ENCODE results near the gene BGN.
A peak's percentile ranks its signal among the peaks of the same experiment; 100 is the strongest.

The BGN gene

DNA sequence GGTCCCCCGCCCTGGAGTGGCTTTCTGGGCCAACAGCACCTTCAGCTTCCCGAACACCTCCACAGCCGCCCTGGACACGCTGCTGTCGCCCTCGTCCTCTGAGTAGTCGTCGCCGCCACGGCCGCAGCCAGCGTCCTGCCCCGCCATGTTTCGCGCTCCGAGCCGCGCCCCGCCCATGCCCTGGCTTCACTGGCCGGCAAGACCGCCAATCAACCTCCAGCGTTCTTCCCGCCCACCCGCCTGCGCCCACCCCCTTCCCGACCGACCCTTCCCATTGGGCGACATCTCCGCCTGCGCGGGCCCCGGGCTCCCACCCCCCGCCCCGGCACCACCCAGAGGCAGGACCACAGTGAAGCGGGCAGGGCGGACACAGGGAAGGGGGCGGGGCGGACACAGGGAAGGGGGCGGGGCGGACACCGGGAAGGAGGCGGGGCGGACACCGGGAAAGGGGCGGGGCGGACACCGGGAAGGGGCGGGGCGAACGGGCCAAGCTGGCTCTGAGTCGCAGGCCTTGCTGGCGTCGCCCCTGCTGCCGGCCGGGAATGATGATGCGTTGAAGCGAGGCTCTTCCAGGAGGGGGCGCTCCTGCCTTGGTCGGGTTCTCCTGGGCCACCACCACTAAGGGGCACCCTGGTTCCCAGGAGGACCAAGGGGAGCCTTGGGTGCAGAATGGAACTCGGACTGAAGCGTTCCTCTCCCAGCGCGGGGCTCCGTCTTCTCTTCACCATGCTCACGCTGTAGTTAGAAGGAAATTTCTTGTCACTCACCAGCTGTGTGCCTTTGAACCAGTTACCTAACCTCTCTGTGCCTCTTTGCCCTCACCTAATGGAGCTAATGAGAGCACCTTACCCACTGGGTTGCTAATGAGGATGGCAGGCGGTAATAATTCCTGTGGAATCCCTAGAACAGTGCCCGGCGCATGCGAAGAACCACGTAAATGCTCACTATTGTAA, 24.1 kb upstream of the BGN start, which contains the start of gene HAUS7:
Gene HAUS7 (minus strand): TSS at position 166 of the 953 bp plus-strand sequence. CDS start 19 bp downstream, at position 147.
- Mint-ChIP-seq H3K9me3 (no peaks in the 10 kb centered on the region), H3K27me3 (ENCODE audit: low read depth) (peaks cover 3% of the 10 kb centered on the region), H3K36me3 (ENCODE audit: low read depth) (no peaks in the 10 kb centered on the region), H3K27ac (peak within 1 kb of the TSS; percentile 73), H3K4me3 (peak within 1 kb of the TSS; percentile 82), H3K4me1 (ENCODE audit: low read depth) (peaks cover 5% of the 10 kb centered on the region)

DNA sequence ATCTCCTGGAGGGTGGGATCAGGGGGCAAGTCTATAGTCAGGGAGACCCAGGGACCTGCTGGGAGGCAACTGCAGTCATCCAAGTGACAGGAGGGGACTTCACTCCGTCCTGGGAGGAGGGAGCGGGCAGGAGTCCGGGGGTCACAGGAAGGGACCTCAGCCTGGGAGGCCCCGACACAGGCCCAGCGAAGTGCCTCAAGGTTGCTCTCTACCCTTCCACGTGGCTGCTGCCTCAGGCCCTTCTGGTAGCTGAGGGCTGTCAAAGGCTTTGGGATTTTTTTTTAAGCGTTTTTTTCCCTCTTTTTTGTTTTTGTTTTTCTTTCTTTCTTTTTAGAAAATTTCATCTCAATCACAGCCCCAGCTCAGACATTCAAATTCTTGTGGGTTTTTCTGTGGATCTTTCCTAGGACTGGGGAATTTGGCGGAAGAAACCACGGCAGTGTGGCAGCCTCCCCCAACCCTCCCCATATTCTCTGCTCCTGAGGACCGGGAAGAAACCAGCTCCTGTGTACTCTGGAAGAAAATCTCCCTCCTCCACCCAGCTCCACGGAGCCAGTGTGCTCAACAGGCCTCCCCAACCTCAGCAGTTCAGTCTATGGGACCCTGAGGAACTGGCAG, 23.0 kb upstream of the BGN start:
- H3K4me1 Mint-ChIP-seq (ENCODE audit: low read depth), result peaks cover 5% of the 10 kb centered on the region

GRCh38 chrX:153473126-153473525, 21.7 kb upstream of the BGN start:
- Mint-ChIP-seq H3K4me3 (no peak overlapping the region), H3K27ac (no peak overlapping the region), H3K36me3 (ENCODE audit: low read depth) (no peaks in the 10 kb centered on the region), H3K4me1 (ENCODE audit: low read depth) (peaks cover 5% of the 10 kb centered on the region), H3K27me3 (ENCODE audit: low read depth) (peaks cover 8% of the 10 kb centered on the region), H3K9me3 (no peaks in the 10 kb centered on the region)

More for the DNA sequence above, 23.0 kb upstream of the BGN start:
- Mint-ChIP-seq H3K27ac (no peak overlapping the region), H3K9me3 (no peaks in the 10 kb centered on the region), H3K36me3 (ENCODE audit: low read depth) (no peaks in the 10 kb centered on the region), H3K27me3 (ENCODE audit: low read depth) (peaks cover 8% of the 10 kb centered on the region), H3K4me3 (no peak overlapping the region)

DNA sequence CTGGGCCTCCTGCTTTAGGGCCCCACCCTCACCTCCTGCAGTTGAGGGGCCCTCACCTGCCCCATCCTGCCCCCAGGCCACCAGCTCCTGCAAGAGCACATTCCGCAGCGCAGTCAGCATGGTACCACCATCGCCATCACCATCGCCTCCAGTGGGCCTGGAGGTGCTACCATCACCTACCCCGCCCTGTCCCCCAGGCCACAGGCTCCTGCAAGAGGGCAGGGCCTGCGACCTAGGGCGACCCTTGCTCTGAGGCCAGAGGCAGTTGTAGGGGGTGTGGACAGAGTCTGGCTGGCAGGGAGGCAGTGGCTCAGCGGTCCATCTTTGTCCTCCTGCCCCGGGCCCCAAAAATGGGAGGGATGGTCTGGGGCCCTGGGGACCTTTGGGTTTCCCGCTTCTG, 20.5 kb upstream of the BGN start:
- Mint-ChIP-seq H3K4me3 (no peak overlapping the region), H3K27me3 (ENCODE audit: low read depth) (peaks cover 8% of the 10 kb centered on the region), H3K27ac (no peak overlapping the region), H3K4me1 (ENCODE audit: low read depth) (peaks cover 5% of the 10 kb centered on the region), H3K36me3 (ENCODE audit: low read depth) (no peaks in the 10 kb centered on the region), H3K9me3 (no peaks in the 10 kb centered on the region)

DNA sequence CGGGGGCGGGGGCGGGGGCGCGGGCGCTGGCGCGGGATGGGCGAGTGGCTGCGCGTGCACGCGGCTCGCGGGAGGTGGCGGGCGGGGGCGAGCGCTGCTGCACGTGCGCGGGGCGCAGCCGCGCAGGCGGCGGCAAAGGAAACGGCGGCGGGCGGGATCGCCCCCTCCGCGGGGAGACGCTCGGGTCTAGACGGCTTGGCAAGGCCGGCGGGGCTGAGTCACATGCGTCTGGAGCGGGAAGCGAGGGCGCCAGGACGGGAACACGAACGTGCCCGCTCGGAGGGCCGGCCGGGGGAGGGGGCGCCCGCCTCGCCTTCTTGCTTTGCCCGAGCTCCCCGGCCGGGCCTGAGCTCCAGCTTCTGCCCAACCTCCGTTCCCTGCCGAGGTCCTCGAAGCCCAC, 20.1 kb upstream of the BGN start:
- H3K27me3 Mint-ChIP-seq (ENCODE audit: low read depth), result peaks cover 8% of the 10 kb centered on the region
- peaks cover 3% of the 10 kb centered on the region for H3K4me1 Mint-ChIP-seq (ENCODE audit: low read depth)
- no peaks in the 10 kb centered on the region for H3K9me3 Mint-ChIP-seq
- H3K4me3 Mint-ChIP-seq, result no peak overlapping the region
- no peak overlapping the region for H3K27ac Mint-ChIP-seq
- no peaks in the 10 kb centered on the region for H3K36me3 Mint-ChIP-seq (ENCODE audit: low read depth)

DNA sequence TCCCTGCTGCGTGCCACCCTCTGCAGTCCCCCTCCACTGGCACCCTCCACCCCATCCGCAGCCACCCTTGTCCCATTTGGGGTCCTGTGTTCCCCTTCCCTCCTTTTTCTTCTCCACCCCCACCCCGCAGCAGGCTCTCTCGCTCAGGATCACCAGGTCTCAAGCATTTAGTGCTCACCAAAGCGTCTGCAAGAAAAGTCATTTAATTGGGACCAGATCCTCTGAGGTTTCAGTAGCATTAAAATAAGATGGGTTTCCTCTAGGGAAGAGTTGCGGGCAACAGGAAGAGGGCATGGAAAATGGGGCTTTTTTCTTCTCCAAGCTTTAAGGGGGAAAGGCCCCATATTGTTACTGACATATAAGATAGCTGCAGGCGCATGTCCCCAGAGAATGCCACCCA, 19.5 kb upstream of the BGN start:
- Mint-ChIP-seq H3K36me3 (ENCODE audit: low read depth) (no peaks in the 10 kb centered on the region), H3K27me3 (ENCODE audit: low read depth) (peaks cover 8% of the 10 kb centered on the region), H3K4me1 (ENCODE audit: low read depth) (peaks cover 3% of the 10 kb centered on the region), H3K27ac (no peak overlapping the region), H3K4me3 (no peak overlapping the region), H3K9me3 (no peaks in the 10 kb centered on the region)

- no peaks in the 10 kb centered on the region for H3K9me3 Mint-ChIP-seq
- no peak overlapping the region for H3K4me3 Mint-ChIP-seq
- H3K27ac Mint-ChIP-seq, result no peak overlapping the region
- peaks cover 8% of the 10 kb centered on the region for H3K27me3 Mint-ChIP-seq (ENCODE audit: low read depth)
- H3K4me1 Mint-ChIP-seq (ENCODE audit: low read depth), result peaks cover 3% of the 10 kb centered on the region
- no peaks in the 10 kb centered on the region for H3K36me3 Mint-ChIP-seq (ENCODE audit: low read depth)
These were observed 19.0 kb upstream of the BGN start for GRCh38 chrX:153475751-153476281.

- Mint-ChIP-seq H3K36me3 (ENCODE audit: low read depth) (no peaks in the 10 kb centered on the region), H3K4me1 (ENCODE audit: low read depth) (no peaks in the 10 kb centered on the region), H3K4me3 (no peak overlapping the region), H3K9me3 (no peaks in the 10 kb centered on the region), H3K27ac (no peak overlapping the region), H3K27me3 (ENCODE audit: low read depth) (peaks cover 8% of the 10 kb centered on the region)
These were observed 18.0 kb upstream of the BGN start for GRCh38 chrX:153476666-153477363.

- Mint-ChIP-seq H3K4me1 (ENCODE audit: low read depth) (no peaks in the 10 kb centered on the region), H3K27ac (no peak overlapping the region), H3K4me3 (no peak overlapping the region), H3K36me3 (ENCODE audit: low read depth) (no peaks in the 10 kb centered on the region), H3K9me3 (no peaks in the 10 kb centered on the region), H3K27me3 (ENCODE audit: low read depth) (peaks cover 8% of the 10 kb centered on the region)
These were observed 17.4 kb upstream of the BGN start for GRCh38 chrX:153477364-153477857.

- Mint-ChIP-seq H3K27me3 (ENCODE audit: low read depth) (peaks cover 8% of the 10 kb centered on the region), H3K9me3 (no peaks in the 10 kb centered on the region), H3K4me1 (ENCODE audit: low read depth) (no peaks in the 10 kb centered on the region), H3K36me3 (ENCODE audit: low read depth) (no peaks in the 10 kb centered on the region), H3K4me3 (no peak overlapping the region), H3K27ac (no peak overlapping the region)
These were observed 16.9 kb upstream of the BGN start for GRCh38 chrX:153477901-153478300.

GRCh38 chrX:153478746-153479145, 16.0 kb upstream of the BGN start:
- Mint-ChIP-seq H3K4me1 (ENCODE audit: low read depth) (no peaks in the 10 kb centered on the region), H3K36me3 (ENCODE audit: low read depth) (no peaks in the 10 kb centered on the region), H3K9me3 (no peaks in the 10 kb centered on the region), H3K27me3 (ENCODE audit: low read depth) (peaks cover 5% of the 10 kb centered on the region), H3K4me3 (no peak overlapping the region), H3K27ac (no peak overlapping the region)

DNA sequence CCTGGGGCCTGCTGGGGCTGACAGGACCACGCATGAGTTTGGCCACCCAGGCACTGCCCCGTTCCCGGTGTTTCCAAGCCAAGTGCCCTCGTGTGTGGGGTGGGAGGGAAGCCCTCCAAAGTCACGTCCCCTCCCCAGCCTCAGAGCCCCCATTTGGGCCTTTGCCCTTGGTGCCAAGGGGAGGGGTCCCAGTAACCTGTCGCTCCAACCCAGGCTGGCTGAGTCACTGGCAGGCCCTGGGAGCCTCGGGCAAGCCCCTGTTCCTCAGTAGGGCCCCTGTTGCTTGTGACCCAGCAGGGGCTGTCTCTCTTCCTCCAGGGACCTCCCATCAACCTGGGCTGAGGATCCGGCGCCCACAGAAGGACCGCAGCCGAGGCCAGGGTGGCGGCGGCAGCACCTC, 13.7 kb upstream of the BGN start:
- Mint-ChIP-seq H3K9me3 (no peaks in the 10 kb centered on the region), H3K27me3 (ENCODE audit: low read depth) (peaks cover 2% of the 10 kb centered on the region), H3K27ac (no peak overlapping the region), H3K4me3 (no peak overlapping the region), H3K36me3 (ENCODE audit: low read depth) (no peaks in the 10 kb centered on the region), H3K4me1 (ENCODE audit: low read depth) (no peaks in the 10 kb centered on the region)

DNA sequence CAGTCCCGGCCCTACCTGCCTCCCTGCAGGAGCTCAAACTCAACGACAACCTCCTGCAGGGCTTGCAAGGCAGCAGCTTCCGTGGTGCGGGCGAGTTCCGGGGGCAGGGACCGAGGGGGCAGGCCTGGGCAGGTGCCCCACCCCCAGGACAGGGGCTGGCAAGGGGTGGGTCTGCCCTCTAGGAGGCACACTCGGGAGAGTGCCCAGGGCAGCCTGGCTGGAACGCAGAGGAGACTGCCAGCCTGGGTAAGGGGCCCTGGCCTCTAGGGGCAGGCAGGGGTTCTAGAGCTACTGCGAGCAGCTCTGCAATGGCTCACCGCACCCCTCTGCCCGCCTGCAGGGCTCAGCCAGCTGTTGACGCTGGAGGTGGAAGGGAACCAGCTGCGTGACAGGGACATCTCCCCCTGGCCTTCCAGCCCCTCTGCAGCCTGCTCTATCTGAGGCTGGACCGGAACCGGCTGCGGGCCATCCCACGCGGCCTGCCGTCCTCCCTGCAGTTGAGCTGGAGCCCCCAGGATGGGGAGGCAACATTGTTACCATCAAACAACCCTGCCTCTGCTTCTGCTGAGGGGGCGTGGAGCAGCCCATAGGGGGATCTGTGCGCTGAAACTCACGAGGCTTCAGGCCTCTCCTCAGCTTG, 12.3 kb upstream of the BGN start:
- H3K36me3 Mint-ChIP-seq (ENCODE audit: low read depth), result no peaks in the 10 kb centered on the region
- no peaks in the 10 kb centered on the region for H3K27me3 Mint-ChIP-seq (ENCODE audit: low read depth)
- H3K4me1 Mint-ChIP-seq (ENCODE audit: low read depth), result no peaks in the 10 kb centered on the region
- no peaks in the 10 kb centered on the region for H3K9me3 Mint-ChIP-seq
- H3K4me3 Mint-ChIP-seq, result no peak overlapping the region
- no peak overlapping the region for H3K27ac Mint-ChIP-seq
